Activated CD4-positive, alpha-beta memory T cell treated with anti-CD3 and anti-CD28 coated beads for 36 hours (primary cell): ENCODE results near the gene LENG1. TPM values are rescaled to one million over a fixed set of nuclear protein-coding genes. Genes with fewer than 3 reads are reported as not detected.
"Not testable (repeated sequence)": the region's sequence is repeated elsewhere in the genome, so short reads cannot be mapped to it uniquely, and the experiment has no call there.

Experiments used
- CTCF ChIA-PET: fragments of 350-600 bp; sonication (Branson Sonifier 250); formaldehyde crosslinking; loops from one replicate; lab custom pipeline; 2021; ENCODE audit warnings: antibody characterized with exemption, inconsistent platforms; lab: Charles Lee
- POLR2A ChIA-PET: fragments of 350-600 bp; sonication (Branson Sonifier 250); formaldehyde crosslinking; loops from one replicate; lab custom pipeline; 2021; ENCODE audit warnings: antibody characterized with exemption; lab: Charles Lee
- DNase-seq: peaks from one replicate; pipeline ENCODE4 v3.0.0-alpha.2; 2020
- H3K27ac Mint-ChIP-seq: one replicate; pipeline ENCODE4 v1.8.0; 2021; ENCODE audit warnings: mixed read lengths
- H3K27me3 Mint-ChIP-seq: one replicate; pipeline ENCODE4 v1.8.0; 2021; ENCODE audit warnings: mixed read lengths
- H3K36me3 Mint-ChIP-seq: one replicate; pipeline ENCODE4 v1.8.0; 2021; ENCODE audit warnings: mixed read lengths
- H3K4me1 Mint-ChIP-seq: one replicate; pipeline ENCODE4 v1.8.0; 2021; ENCODE audit warnings: low read depth, mixed read lengths
- H3K4me3 Mint-ChIP-seq: one replicate; pipeline ENCODE4 v1.8.0; 2021; ENCODE audit warnings: mild to moderate bottlenecking, mixed read lengths
- H3K9me3 Mint-ChIP-seq: one replicate; pipeline ENCODE4 v1.8.0; 2021; ENCODE audit warnings: mixed read lengths
- intact Hi-C: fragments of 100-400 bp; cut with micrococcal nuclease; formaldehyde crosslinking; loops from one replicate; pipeline ENCODE4 v1.15.1; 2023
- total RNA-seq, 2 experiments: library from RNA; stranded (reverse); gene quantifications; one replicate each; pipeline ENCODE4 v1.2.3, GENCODE V29; 2021

The LENG1 gene
- total RNA-seq, 2 experiments from 2014 or later = 4.7 to 5.3 TPM

DNA sequence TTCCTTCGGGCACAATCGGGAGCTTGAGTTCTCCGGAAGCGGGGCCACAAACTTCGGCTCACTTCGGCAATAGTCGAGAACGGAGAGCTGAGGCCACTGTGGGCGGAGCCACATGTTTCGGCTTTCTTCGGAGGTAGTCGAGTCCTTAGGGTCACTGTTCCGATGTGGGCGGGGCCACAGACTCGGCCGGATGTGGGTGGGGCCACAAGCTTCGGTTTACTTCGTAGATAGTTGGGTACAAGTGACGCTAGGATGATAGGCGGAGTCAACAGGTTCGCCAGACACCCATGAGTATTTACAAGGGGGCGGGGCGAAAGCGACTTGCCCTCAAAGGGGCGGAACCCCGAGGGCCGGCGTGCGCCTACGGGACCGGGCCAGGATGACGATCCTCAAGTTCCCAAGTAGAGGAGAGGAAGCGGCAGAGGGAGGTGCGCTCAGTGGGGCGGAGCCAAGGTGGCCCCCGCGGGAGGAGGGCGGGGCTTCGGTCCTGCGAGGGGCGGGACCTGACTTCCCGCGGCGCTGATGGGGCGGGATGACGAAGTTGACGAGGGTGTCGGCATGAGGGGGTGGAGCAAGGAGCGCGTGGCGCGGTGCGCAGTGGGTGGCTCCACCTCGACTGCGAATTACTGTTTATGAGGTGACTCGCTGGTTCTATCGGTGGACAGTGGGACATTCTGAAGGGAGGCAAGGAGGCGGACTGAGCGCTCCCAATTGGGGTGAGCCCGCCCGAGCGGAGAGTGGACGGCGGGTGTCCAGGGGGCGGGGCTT is 30.4 kb upstream of the LENG1 start:
- intact Hi-C loops = loop anchor here (1.0 to 5.0 kb wide), 7 partner anchors 10 to 1462 kb away; partner anchors contain the start of genes CNOT3, LENG1, PRPF31 and RPS9
- no peaks in the 10 kb centered on the region for H3K9me3 Mint-ChIP-seq
- peak overlapping the region; percentile 85 for H3K4me3 Mint-ChIP-seq
- peak overlapping the region; percentile 99 for H3K27ac Mint-ChIP-seq
- ChIA-PET POLR2A (interaction anchor here (0.9 to 7.8 kb wide), 12 partner anchors 10 to 323 kb away, joined by 3 to 103 read pairs (median 8); partner anchors contain the start of genes CNOT3, LENG1, LENG8 and LENG9), CTCF (interaction anchor here (0.8 to 2.3 kb wide), 12 partner anchors 11 to 78 kb away, joined by 3 to 12 read pairs (median 6); partner anchors contain the start of genes CNOT3, LENG1 and RPS9)
- peaks cover 29% of the 10 kb centered on the region for H3K36me3 Mint-ChIP-seq
- no peaks in the 10 kb centered on the region for H3K27me3 Mint-ChIP-seq
- peak; percentile 100 for DNase-seq
- H3K4me1 Mint-ChIP-seq = peaks cover 31% of the 10 kb centered on the region

DNA sequence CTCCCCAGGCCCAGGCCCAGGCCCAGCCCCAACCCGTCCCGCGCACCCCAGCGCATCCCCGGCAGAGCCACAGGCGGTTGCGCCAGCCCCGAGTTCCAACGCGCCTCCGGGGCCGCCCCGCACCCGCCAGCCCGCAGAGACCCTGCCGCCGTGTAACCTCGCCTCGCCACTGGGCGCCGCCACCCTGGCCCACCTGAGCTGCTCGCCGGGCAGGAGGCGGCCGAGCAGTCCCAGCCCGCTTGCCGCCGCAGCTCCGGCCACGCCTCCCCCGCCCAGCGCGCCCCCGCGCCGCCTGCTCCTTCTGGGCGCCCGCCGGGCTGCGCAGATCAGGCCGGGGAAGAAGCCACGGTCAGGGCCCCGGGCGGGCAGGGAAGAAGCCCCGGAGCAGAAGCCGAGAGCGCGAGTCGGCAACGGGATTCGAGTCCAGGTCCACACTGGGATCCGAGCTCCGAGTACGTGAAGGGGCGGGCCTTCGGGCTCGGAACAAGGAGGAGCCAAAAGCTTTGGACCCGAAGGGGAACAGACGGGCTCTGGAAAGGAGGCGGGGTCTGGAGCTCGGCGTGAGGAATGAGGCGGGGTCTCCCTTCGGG is 29.7 kb upstream of the LENG1 start, which contains the start of gene MBOAT7:
Gene MBOAT7, minus strand, starts transcription at position 436 of the 590 bp plus-strand sequence. CDS start 1,072 bp downstream, outside the sequence.
- H3K9me3 Mint-ChIP-seq = no peaks in the 10 kb centered on the region
- peaks cover 31% of the 10 kb centered on the region for H3K4me1 Mint-ChIP-seq
- intact Hi-C loops = no loop called here
- ChIA-PET POLR2A (interaction anchor here (0.8 to 7.8 kb wide), 12 partner anchors 11 to 322 kb away, joined by 3 to 103 read pairs (median 7); partner anchors contain the start of genes CNOT3, LENG1, LENG8 and LENG9), CTCF (interaction anchor here (0.8 to 2.3 kb wide), 11 partner anchors 11 to 79 kb away, joined by 3 to 12 read pairs (median 7); partner anchors contain the start of genes CNOT3, LENG1 and RPS9)
- DNase-seq = no peak
- H3K36me3 Mint-ChIP-seq = peaks cover 29% of the 10 kb centered on the region
- peak within 1 kb of the TSS; percentile 99 for H3K27ac Mint-ChIP-seq
- no peaks in the 10 kb centered on the region for H3K27me3 Mint-ChIP-seq
- H3K4me3 Mint-ChIP-seq = peak within 1 kb of the TSS; percentile 85

DNA sequence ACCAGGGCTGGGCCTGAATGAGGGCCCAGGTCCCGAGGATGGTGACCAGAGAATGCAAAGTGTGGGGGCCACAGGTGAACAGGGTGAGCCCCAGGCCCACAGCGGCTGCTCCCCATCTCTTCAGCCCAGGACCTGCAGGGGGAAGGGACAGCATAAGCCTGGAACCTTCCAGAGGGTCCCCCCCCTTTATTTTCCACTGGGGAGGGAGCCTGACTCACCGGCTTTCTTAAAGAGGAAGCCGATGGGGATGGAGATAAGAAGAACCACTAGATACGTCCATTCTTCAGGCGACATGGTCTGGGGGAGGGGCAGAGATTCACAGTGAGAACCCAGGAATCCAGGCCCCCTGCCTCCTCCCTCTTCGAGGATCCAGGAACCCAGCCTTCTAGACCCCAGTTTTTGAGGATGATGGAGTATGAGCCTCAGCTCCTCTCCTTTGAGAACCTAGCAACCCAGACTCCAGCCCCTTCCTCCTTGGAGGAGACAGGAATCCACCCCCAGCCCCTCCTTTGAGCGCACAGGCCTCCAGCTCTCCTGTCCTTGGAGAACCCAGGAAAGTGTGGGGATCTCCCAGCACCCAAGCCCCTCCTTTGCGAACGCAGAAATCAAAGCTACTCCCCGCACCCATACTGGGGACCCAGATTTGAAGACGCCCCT is 28.8 kb upstream of the LENG1 start:
- Mint-ChIP-seq H3K4me1 (peaks cover 30% of the 10 kb centered on the region), H3K27ac (peak overlapping the region; percentile 91), H3K9me3 (no peaks in the 10 kb centered on the region), H3K27me3 (no peaks in the 10 kb centered on the region), H3K36me3 (peaks cover 27% of the 10 kb centered on the region), H3K4me3 (peak overlapping the region; percentile 85)
- POLR2A ChIA-PET = interaction anchor here (0.8 to 7.8 kb wide), 9 partner anchors 12 to 261 kb away, joined by 3 to 103 read pairs (median 9); partner anchors contain the start of genes LENG1, LENG8, PRPF31 and RPS9
- intact Hi-C loops = no loop called here
- peak; percentile 80 for DNase-seq
- CTCF ChIA-PET = interaction anchor here (0.6 to 2.3 kb wide), 9 partner anchors 12 to 78 kb away, joined by 3 to 12 read pairs (median 6); partner anchors contain the start of genes CNOT3 and RPS9

DNA sequence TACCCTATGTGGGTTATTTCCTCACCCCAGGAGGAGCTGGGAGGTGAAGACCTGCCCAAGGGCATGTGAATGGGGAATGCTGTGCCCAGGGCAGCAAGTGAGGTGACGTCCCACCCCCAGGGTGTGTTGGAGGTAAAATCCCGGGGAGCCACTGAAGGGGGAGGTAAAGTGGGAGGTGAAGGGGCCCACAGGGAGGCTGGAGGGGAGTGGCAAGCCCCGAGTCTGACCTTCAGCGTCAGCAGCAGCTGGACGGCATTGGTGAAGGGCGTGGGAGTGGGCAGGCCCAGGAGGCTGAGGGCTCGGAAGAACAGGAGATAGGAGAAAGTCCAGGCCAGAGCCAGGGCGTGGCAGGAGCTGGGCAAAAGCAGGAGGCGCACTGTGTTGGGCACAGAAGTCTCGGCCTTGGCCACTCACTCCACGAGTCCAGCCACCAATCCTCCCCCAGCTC is 27.4 kb upstream of the LENG1 start:
- Mint-ChIP-seq H3K4me3 (peak overlapping the region; percentile 26), H3K4me1 (peaks cover 19% of the 10 kb centered on the region), H3K9me3 (no peaks in the 10 kb centered on the region), H3K36me3 (peaks cover 23% of the 10 kb centered on the region), H3K27me3 (no peaks in the 10 kb centered on the region), H3K27ac (peak overlapping the region; percentile 91)
- DNase-seq = no peak
- ChIA-PET CTCF (interaction anchor here (0.6 to 1.8 kb wide), 3 partner anchors 19 to 79 kb away, joined by 3 to 5 read pairs (median 4); no protein-coding TSS in a partner anchor), POLR2A (interaction anchor here (0.6 to 7.8 kb wide), 5 partner anchors 11 to 21 kb away, joined by 3 to 103 read pairs (median 4); partner anchors contain the start of gene RPS9)
- intact Hi-C loops = no loop called here

DNA sequence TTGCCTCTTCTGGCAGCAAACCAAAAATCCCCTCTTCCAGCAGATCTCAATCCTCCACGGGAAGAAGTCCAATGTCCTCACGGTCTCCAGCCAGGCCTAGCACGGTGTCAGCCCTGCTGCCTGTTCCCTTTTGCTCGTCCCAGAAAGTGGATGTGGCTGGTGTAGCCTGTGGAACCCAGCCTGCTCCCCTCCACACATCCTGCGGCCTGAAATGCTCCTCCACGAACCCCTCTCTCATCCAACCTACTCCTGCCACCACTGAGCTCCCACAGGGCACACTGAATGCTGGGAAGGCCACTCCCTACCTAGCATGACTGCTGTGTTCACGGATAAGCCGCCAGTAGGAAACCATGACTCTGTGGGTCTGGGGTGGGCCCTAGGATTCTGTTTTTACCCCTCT is 26.8 kb upstream of the LENG1 start:
- peaks cover 23% of the 10 kb centered on the region for H3K36me3 Mint-ChIP-seq
- H3K4me1 Mint-ChIP-seq = peaks cover 14% of the 10 kb centered on the region
- DNase-seq = no peak
- no peaks in the 10 kb centered on the region for H3K27me3 Mint-ChIP-seq
- no peak overlapping the region for H3K27ac Mint-ChIP-seq
- ChIA-PET POLR2A (interaction anchor here (0.6 to 7.8 kb wide), 4 partner anchors 10 to 22 kb away, joined by 3 to 103 read pairs (median 44); partner anchors contain the start of gene RPS9), CTCF (interaction anchor here (1.8 kb wide), 1 partner anchor 80 kb away, joined by 5 read pairs; no protein-coding TSS in a partner anchor)
- no peak overlapping the region for H3K4me3 Mint-ChIP-seq
- intact Hi-C loops = no loop called here
- no peaks in the 10 kb centered on the region for H3K9me3 Mint-ChIP-seq

DNA sequence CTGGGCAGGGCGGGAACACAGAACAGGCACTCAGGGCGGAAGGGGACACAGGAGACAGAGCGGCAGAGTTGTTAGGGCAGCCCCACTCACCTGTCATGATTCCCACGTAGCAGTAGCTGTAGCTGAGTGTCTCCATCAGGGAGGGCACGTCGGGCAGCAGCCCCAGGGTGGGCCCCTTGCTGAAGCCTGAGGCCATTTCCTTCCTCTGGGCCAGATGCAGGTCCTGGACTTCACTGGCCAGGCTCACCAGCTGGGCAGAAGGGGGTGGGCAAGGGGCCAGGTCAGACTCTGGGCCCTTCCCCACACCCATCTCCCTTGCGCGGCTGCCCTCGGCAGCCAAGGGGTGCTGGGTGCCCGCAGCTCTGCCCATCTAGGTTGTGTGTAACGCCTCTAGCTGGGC is 23.9 kb upstream of the LENG1 start:
- H3K4me3 Mint-ChIP-seq = no peak overlapping the region
- H3K4me1 Mint-ChIP-seq = peaks cover 14% of the 10 kb centered on the region
- intact Hi-C loops = no loop called here
- ChIA-PET POLR2A (no interaction called here), CTCF (no interaction called here)
- DNase-seq = no peak
- H3K36me3 Mint-ChIP-seq = peaks cover 39% of the 10 kb centered on the region
- no peak overlapping the region for H3K27ac Mint-ChIP-seq
- H3K9me3 Mint-ChIP-seq = no peaks in the 10 kb centered on the region
- no peaks in the 10 kb centered on the region for H3K27me3 Mint-ChIP-seq

DNA sequence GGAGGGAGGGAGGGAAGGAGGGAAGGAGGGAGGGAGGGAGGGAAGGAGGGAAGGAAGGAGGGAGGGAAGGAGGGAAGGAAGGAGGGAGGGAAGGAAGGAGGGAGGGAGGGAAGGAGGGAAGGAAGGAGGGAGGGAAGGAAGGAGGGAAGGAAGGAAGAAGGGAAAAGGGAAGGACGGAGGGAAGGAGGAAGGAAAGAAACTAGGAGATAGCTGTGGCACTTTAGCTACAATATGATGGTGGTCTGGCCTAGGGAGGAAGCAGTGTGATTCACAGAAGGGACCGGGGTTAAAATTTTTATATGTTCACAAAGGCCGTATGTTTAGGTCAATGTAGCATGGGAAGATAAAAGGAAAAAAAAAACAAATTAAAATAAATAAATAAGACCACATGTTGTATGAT is 22.4 kb upstream of the LENG1 start:
- H3K4me3 Mint-ChIP-seq, H3K27me3 Mint-ChIP-seq, intact Hi-C loops, H3K9me3 Mint-ChIP-seq, POLR2A ChIA-PET, CTCF ChIA-PET, H3K4me1 Mint-ChIP-seq, DNase-seq, H3K27ac Mint-ChIP-seq: not testable (repeated sequence)
- peaks cover 39% of the 10 kb centered on the region for H3K36me3 Mint-ChIP-seq

DNA sequence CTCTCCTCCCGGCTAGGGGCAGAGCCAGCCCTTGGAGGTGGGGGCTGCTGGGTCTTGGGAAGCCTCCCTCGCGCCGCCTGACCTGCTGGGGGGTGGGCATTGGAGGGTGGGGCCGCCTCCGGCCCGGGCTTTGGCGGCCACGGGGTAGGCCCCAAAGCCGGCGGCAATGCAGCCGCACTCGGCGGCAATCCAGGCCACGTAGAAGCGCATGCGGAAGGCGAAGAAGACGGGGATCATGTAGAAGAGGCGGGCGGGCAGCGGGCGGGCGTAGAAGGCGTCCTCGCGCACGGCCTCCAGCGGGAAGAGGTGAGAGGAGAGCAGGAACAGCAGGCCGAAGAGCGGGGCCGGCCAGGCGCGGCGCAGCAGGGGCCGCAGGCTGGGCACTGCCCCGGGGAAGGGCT is 21.2 kb upstream of the LENG1 start:
- CTCF ChIA-PET = no interaction called here
- Mint-ChIP-seq H3K27me3 (no peaks in the 10 kb centered on the region), H3K4me1 (no peaks in the 10 kb centered on the region), H3K27ac (no peak overlapping the region), H3K9me3 (no peaks in the 10 kb centered on the region), H3K4me3 (no peak overlapping the region), H3K36me3 (peaks cover 37% of the 10 kb centered on the region)
- POLR2A ChIA-PET = no interaction called here
- intact Hi-C loops = no loop called here
- DNase-seq = no peak

DNA sequence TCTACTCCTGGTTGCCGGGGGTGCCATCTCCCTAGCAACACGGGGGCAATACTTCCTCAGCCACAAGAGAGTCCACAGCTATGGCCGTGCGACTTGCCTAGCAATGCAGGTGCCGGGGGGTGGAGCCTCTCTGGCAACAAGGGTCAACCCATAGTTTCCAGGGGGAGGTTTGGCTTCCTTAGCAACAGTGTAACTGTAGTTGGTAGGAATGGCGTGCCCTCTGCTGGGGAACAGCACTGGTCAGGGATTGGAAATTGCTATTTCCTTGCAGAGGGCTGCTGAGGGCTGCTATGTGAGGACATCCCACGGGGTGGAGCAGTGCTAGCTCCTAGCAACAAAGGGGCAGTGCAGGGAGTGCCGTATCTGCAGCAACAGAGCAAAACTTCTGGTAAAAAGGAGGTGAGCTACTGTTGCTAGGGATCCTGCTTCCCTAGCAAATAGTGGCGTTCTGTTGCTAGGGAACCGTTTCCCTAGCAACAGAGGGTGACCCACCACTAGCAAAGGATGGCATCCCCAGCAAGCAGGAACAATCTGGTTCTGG is 20.5 kb upstream of the LENG1 start:
- intact Hi-C loops = no loop called here
- Mint-ChIP-seq H3K27ac (no peak overlapping the region), H3K4me1 (no peaks in the 10 kb centered on the region), H3K36me3 (peaks cover 33% of the 10 kb centered on the region), H3K9me3 (no peaks in the 10 kb centered on the region), H3K4me3 (no peak overlapping the region), H3K27me3 (no peaks in the 10 kb centered on the region)
- DNase-seq = no peak
- ChIA-PET POLR2A (no interaction called here), CTCF (no interaction called here)

DNA sequence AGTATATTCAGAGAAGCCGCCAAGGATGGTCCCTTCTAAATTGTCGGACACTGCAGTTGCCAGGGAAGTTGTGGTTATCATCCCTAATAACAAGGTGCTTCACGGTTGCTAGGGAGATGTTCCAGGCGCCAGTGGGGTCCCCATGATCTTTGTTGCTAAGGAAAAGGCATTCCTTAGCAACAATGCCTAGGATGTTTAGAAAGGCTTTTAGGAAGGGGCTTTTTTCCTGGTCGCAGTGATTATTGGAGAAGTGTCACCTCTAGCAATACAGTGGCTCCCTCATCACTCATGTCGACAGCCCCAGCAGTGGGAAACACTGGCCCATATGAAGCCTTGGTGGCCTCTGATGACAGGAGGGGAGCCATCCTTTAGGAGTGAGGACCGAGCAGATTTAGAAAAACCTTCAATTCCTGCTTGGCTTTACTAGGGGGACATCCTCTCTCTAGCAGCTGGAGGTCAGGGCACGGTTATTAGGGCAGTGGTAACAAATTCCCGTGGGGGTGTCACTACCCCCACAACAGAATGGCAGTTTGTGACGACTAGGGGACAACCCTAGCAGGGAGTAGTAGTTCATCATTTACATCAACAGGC is 19.8 kb upstream of the LENG1 start:
- intact Hi-C loops = no loop called here
- no peaks in the 10 kb centered on the region for H3K27me3 Mint-ChIP-seq
- POLR2A ChIA-PET = no interaction called here
- no peaks in the 10 kb centered on the region for H3K9me3 Mint-ChIP-seq
- no peak overlapping the region for H3K4me3 Mint-ChIP-seq
- H3K27ac Mint-ChIP-seq = no peak overlapping the region
- DNase-seq = no peak
- CTCF ChIA-PET = no interaction called here
- H3K36me3 Mint-ChIP-seq = peaks cover 33% of the 10 kb centered on the region
- H3K4me1 Mint-ChIP-seq = no peaks in the 10 kb centered on the region
